ENCODE results near the gene SND1.
"Not testable (repeated sequence)": the region's sequence is repeated elsewhere in the genome, so short reads cannot be mapped to it uniquely, and the experiment has no call there.

The SND1 gene

DNA sequence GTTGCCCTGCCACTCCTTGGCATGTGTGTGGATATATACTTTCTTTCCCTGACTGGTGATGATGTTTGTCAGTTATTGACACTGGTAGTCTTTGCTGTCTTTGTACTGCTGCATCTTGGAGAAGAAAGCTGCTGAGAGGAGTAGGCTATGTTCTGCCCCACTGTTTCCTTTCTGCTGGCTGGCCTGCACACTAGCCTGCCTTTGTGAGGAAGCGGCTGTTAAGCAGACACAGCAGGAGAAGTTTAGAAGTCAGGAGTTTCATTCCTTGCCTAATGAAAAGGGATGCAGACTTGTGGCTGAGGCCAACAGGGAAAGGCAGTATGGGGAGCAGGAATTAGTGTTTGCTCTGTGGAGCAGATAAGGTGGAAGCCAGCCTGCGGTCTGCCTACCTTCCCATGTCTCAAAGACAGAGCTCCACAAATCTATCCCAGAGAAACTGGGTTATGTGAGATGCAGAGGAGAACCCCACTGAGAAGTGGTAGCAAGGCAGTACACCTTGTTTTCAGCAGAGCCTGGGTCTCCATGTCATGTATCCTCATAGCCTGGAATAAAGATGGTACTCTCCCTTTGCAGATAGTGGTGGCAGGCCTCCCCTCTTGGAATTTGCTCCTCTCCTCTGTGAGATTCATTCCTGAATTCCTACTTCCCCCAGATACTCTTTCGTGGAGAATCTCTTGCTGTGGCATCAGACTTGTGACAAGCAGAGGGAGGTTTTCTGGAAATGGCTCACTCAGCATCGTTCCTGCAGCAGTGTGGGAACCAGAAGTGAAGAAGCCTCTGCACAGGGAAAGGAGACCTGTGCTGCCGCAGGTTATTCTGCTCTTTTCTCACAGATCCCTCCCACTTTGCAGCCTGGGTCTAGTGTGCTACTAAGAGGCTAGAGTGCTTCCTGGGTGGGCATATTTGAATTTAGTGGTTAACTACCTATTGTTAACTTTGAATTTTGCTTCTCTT is 249.0 kb downstream of the SND1 start:
- no peaks in the 10 kb centered on the region for H3F3A ChIP-seq (ENCODE audit: insufficient read depth)
- no peak overlapping the region for H3K4me2 ChIP-seq (ENCODE audit: low read depth, low read length, poor library complexity, severe bottlenecking)
- no peak overlapping the region for H3K4me3 ChIP-seq (ENCODE audit: insufficient read depth, low read length, poor library complexity, severe bottlenecking)
- H3K9me2 ChIP-seq (replicated peaks; ENCODE audit: insufficient read depth, low read length), result no peaks in the 10 kb centered on the region
- H3K27ac ChIP-seq (ENCODE audit: low read depth, low read length), result no peak overlapping the region
- no peaks in the 10 kb centered on the region for H3K27me3 ChIP-seq (ENCODE audit: low read length)
- peaks cover 5% of the 10 kb centered on the region; the same call in 1 of the 2 replicates for H3K36me3 ChIP-seq (ENCODE audit: low read length)
- TF ChIP-seq, protein P1, sequence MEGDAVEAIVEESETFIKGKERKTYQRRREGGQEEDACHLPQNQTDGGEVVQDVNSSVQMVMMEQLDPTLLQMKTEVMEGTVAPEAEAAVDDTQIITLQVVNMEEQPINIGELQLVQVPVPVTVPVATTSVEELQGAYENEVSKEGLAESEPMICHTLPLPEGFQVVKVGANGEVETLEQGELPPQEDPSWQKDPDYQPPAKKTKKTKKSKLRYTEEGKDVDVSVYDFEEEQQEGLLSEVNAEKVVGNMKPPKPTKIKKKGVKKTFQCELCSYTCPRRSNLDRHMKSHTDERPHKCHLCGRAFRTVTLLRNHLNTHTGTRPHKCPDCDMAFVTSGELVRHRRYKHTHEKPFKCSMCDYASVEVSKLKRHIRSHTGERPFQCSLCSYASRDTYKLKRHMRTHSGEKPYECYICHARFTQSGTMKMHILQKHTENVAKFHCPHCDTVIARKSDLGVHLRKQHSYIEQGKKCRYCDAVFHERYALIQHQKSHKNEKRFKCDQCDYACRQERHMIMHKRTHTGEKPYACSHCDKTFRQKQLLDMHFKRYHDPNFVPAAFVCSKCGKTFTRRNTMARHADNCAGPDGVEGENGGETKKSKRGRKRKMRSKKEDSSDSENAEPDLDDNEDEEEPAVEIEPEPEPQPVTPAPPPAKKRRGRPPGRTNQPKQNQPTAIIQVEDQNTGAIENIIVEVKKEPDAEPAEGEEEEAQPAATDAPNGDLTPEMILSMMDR (IDR thresholded peaks at IDR 0.05; ENCODE audit: insufficient read depth, low read length, poor library complexity, severe bottlenecking), result no peak
- no peak for TF ChIP-seq EZH2phosphoT487 (conservative IDR thresholded peaks at IDR 0.05; ENCODE audit: low read length)
- H3K9ac ChIP-seq (ENCODE audit: low read length), result no peak overlapping the region
- H3K9me3 ChIP-seq (ENCODE audit: insufficient read depth, low read length), result no peaks in the 10 kb centered on the region
- no peaks in the 10 kb centered on the region for H4K20me1 ChIP-seq (ENCODE audit: low read depth, low read length)
- 0 out of 2 replicates have a peak, but pooled peaks cover 5% of the 10 kb centered on the region for H3K79me2 ChIP-seq (ENCODE audit: insufficient read depth, low read length)
- H2AFZ ChIP-seq (ENCODE audit: low read depth, low read length, severe bottlenecking), result no peak overlapping the region

DNA sequence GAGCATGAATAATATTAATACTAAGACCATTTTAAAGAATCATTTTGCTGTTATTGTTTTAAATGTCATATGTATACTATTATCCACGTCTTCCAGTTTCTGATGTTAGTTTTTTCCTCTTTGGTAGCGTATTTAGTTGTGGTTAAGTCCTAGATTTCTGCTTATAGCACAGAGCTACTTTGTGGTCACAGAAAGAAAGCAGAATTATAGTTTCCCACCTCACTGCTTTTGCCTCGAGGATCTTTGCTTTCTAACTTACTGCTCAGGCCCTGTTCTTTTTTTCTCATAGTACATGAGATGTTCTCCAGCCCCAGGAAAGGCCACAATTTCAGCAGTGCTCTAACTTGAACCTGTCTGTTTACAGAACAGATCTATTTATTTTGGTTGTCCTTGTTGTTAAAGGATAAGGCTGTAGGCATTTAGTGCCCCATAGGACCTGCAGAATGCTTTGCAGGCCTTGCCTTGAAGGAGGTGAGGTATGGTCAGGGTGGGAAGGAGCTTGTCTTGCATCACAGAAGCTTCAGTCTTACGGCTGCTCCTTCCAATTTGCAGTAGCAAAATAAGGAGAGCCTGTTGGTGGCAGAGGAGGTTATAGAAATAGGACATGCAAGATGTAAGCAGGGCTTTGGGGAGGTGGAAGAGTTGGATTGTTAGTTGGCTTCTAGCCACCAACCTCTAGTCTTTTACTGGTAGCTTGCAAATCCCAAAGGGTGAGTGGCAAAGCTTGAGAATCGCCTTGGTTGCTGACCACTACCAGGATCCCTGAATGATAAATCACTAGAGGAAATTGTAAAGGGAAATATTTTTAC is 250.1 kb downstream of the SND1 start:
- H2AFZ ChIP-seq (ENCODE audit: low read depth, low read length, severe bottlenecking), result no peak overlapping the region
- TF ChIP-seq EZH2phosphoT487 (conservative IDR thresholded peaks at IDR 0.05; ENCODE audit: low read length), result no peak
- TF ChIP-seq, protein P1 (IDR thresholded peaks at IDR 0.05; ENCODE audit: insufficient read depth, low read length, poor library complexity, severe bottlenecking), result no peak
- H3K27me3 ChIP-seq (ENCODE audit: low read length), result no peaks in the 10 kb centered on the region
- H3K9me3 ChIP-seq (ENCODE audit: insufficient read depth, low read length), result no peaks in the 10 kb centered on the region
- H3K79me2 ChIP-seq (ENCODE audit: insufficient read depth, low read length), result 0 out of 2 replicates have a peak, but pooled peaks cover 5% of the 10 kb centered on the region
- H3K4me2 ChIP-seq (ENCODE audit: low read depth, low read length, poor library complexity, severe bottlenecking), result no peak overlapping the region
- no peaks in the 10 kb centered on the region for H3K9me2 ChIP-seq (replicated peaks; ENCODE audit: insufficient read depth, low read length)
- no peaks in the 10 kb centered on the region for H3F3A ChIP-seq (ENCODE audit: insufficient read depth)
- no peak overlapping the region for H3K9ac ChIP-seq (ENCODE audit: low read length)
- H3K4me3 ChIP-seq (ENCODE audit: insufficient read depth, low read length, poor library complexity, severe bottlenecking), result no peak overlapping the region
- peaks cover 5% of the 10 kb centered on the region; the same call in 1 of the 2 replicates for H3K36me3 ChIP-seq (ENCODE audit: low read length)
- no peak overlapping the region for H3K27ac ChIP-seq (ENCODE audit: low read depth, low read length)
- no peaks in the 10 kb centered on the region for H4K20me1 ChIP-seq (ENCODE audit: low read depth, low read length)

DNA sequence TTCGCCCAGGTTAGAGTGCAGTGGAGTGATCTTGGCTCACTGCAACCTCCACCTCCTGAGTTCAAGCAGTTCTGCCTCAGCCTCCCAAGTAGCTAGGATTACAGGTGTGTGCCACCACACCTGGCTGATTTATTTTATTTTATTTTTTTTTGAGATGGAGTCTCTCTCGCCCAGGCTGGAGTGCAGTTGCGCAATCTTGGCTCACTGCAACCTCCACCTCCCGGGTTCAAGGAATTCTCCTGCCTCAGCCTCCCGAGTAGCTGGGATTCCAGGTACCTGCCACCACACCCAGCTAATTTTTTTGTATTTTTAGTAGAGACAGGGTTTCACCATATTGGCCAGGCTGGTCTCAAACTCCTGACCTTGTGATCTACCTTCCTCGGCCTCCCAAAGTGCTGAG is 250.8 kb downstream of the SND1 start:
- not testable (repeated sequence) for H3K4me3 ChIP-seq (ENCODE audit: insufficient read depth, low read length, poor library complexity, severe bottlenecking); H3K9me2 ChIP-seq (replicated peaks; ENCODE audit: insufficient read depth, low read length); H3K27me3 ChIP-seq (ENCODE audit: low read length); H4K20me1 ChIP-seq (ENCODE audit: low read depth, low read length); H3K4me2 ChIP-seq (ENCODE audit: low read depth, low read length, poor library complexity, severe bottlenecking); H3K9ac ChIP-seq (ENCODE audit: low read length); H3K79me2 ChIP-seq (ENCODE audit: insufficient read depth, low read length); H2AFZ ChIP-seq (ENCODE audit: low read depth, low read length, severe bottlenecking); H3F3A ChIP-seq (ENCODE audit: insufficient read depth); H3K36me3 ChIP-seq (ENCODE audit: low read length); H3K9me3 ChIP-seq (ENCODE audit: insufficient read depth, low read length); H3K27ac ChIP-seq (ENCODE audit: low read depth, low read length)

Measured in SU-DHL-6 (cell line).